GM12878 (cell line): Measurements from ENCODE around the gene USP21. TPM values are rescaled to one million over a fixed set of nuclear protein-coding genes. Genes with fewer than 3 reads are reported as not detected.
A peak's percentile ranks its signal among the peaks of the same experiment; 100 is the strongest.

ENCODE experiments used
- ATAC-seq: fragments of 200-7000 bp; cut with Tn5 transposase; 3 replicates; pipeline ENCODE4 v1.9.1; 2020; ENCODE audit warnings: mild to moderate bottlenecking, moderate library complexity
- Bru-seq: library from RNA; stranded (reverse); fragments of 400-500 nt; gene quantifications from one replicate; lab custom pipeline; 2021; lab: Mats Ljungman, UMichigan
- BruChase-seq, 2 experiments: library from RNA; stranded (reverse); fragments of 400-500 nt; gene quantifications; one replicate each; lab custom pipeline; 2021; lab: Mats Ljungman, UMichigan
- BruUV-seq: library from RNA; stranded (reverse); fragments of 400-500 nt; replicated peaks from 2 replicates; lab custom pipeline; 2021; lab: Mats Ljungman, UMichigan
- CTCF ChIA-PET: fragments of 300-600 bp; sonication (Branson Sonifier 250); formaldehyde crosslinking; extraction: SDS; loops from one replicate; lab custom pipeline; 2021; ENCODE audit warnings: inconsistent platforms; lab: Yijun Ruan, JAX
- POLR2A ChIA-PET: fragments of 350-600 bp; formaldehyde crosslinking; extraction: SDS; loops from one replicate; lab custom pipeline; 2021; ENCODE audit warnings: inconsistent platforms; lab: Charles Lee
- RAD21 ChIA-PET: fragments of 300-600 bp; sonication (Branson Sonifier 250); formaldehyde crosslinking; loops from one replicate; lab custom pipeline; 2023; ENCODE audit warnings: antibody characterized with exemption; ENCODE audit not compliant: unreplicated experiment; lab: Charles Lee
- SMC1A ChIA-PET: fragments of 300-600 bp; sonication (Branson Sonifier 250); formaldehyde crosslinking; loops from one replicate; lab custom pipeline; 2023; ENCODE audit not compliant: unreplicated experiment, uncharacterized antibody; lab: Charles Lee
- DNase-seq: peaks from one replicate; pipeline ENCODE4 v3.0.0-alpha.2; 2011; ENCODE audit warnings: low read depth, low spot score
- FAIRE-seq: peaks from 3 replicates; lab custom pipeline; 2011; peaks lifted over from hg19 to GRCh38; lab: Jason Lieb, UNC
- H2AFZ ChIP-seq: 2 replicates; pipeline ENCODE4 v1.6.0; 2011; ENCODE audit warnings: low read depth, low read length, control low read depth; ENCODE audit not compliant: control insufficient read depth
- H3K27ac ChIP-seq: 2 replicates; pipeline ENCODE4 v1.5.1; 2011; ENCODE audit warnings: control low read depth; ENCODE audit not compliant: control insufficient read depth, insufficient read depth
- H3K27me3 ChIP-seq, 2 experiments: replicated peaks in 1 of 2; 2 replicates each; pipeline versions ENCODE4 v1.6.0 to v1.6.1; 2011; ENCODE audit warnings: low read length in 1 of 2; ENCODE audit not compliant: control insufficient read depth in 2 of 2, insufficient read depth in 2 of 2
- H3K36me3 ChIP-seq, 2 experiments: 2 replicates each; pipeline ENCODE4 v1.5.1; 2011; ENCODE audit warnings: low read length in 1 of 2; ENCODE audit not compliant: control insufficient read depth in 2 of 2, insufficient read depth in 2 of 2
- H3K4me1 ChIP-seq: 2 replicates; pipeline ENCODE4 v1.6.1; 2011; ENCODE audit warnings: mild to moderate bottlenecking, low read length, moderate library complexity, mixed read lengths; ENCODE audit not compliant: control insufficient read depth, insufficient read depth
- H3K4me2 ChIP-seq: 2 replicates; pipeline ENCODE4 v1.6.0; 2011; ENCODE audit warnings: control low read depth; ENCODE audit not compliant: control insufficient read depth, insufficient read depth
- H3K4me3 ChIP-seq: fragments of 200-600 bp; sonication (generic); 2 replicates; pipeline ENCODE4 v1.5.1; 2016
- H3K79me2 ChIP-seq: 2 replicates; pipeline ENCODE4 v1.6.0; 2011; ENCODE audit warnings: low read length; ENCODE audit not compliant: control insufficient read depth, insufficient read depth
- H3K9ac ChIP-seq: 2 replicates; pipeline ENCODE4 v1.8.0; 2011; ENCODE audit warnings: low read length, control low read depth, mixed read lengths; ENCODE audit not compliant: control insufficient read depth, insufficient read depth
- H3K9me3 ChIP-seq: replicated peaks from 3 replicates; pipeline ENCODE4 v1.5.1; 2011; ENCODE audit warnings: mild to moderate bottlenecking, low read length; ENCODE audit not compliant: control insufficient read depth, insufficient read depth
- H4K20me1 ChIP-seq: 2 replicates; pipeline ENCODE4 v1.6.0; 2011; ENCODE audit not compliant: control insufficient read depth, insufficient read depth
- CBX3 ChIP-seq: fragments of 200-600 bp; sonication (generic); IDR thresholded peaks from 2 replicates; pipeline ENCODE4 v1.6.1; 2016; ENCODE audit warnings: low read depth, borderline replicate concordance
- ELK1 ChIP-seq: IDR thresholded peaks from 2 replicates; pipeline ENCODE4 v1.6.1; 2012; ENCODE audit warnings: low read depth, low read length, improper control_type of control experiment
- HDGF ChIP-seq: fragments of 450-650 bp; IDR thresholded peaks from 2 replicates; pipeline ENCODE4 v1.6.1; 2016; ENCODE audit warnings: antibody characterized with exemption
- IKZF1 ChIP-seq: fragments of 450-650 bp; conservative IDR thresholded peaks from 2 replicates; pipeline ENCODE4 v1.6.1; 2017; ENCODE audit warnings: antibody characterized with exemption, mild to moderate bottlenecking
- NR2F1 ChIP-seq: fragments of 450-650 bp; conservative IDR thresholded peaks from 2 replicates; pipeline ENCODE4 v1.6.1; 2017; ENCODE audit warnings: mild to moderate bottlenecking
- PKNOX1 ChIP-seq: fragments of 450-650 bp; IDR thresholded peaks from 2 replicates; pipeline ENCODE4 v1.6.1; 2016; ENCODE audit warnings: mild to moderate bottlenecking
- POLR2AphosphoS2 ChIP-seq: IDR thresholded peaks from 2 replicates; pipeline ENCODE4 v1.6.1; 2011; ENCODE audit warnings: low read depth, mild to moderate bottlenecking, low read length, improper control_type of control experiment, moderate library complexity
- POLR2AphosphoS5 ChIP-seq: IDR thresholded peaks from 2 replicates; pipeline ENCODE4 v1.6.1; 2011; ENCODE audit warnings: mild to moderate bottlenecking, low read length, inconsistent platforms
- POU2F2 ChIP-seq: IDR thresholded peaks from 3 replicates; pipeline ENCODE4 v1.6.1; 2011; ENCODE audit warnings: low read depth, mild to moderate bottlenecking, low read length, borderline replicate concordance
- RELA ChIP-seq: fragments of 450-650 bp; IDR thresholded peaks from 2 replicates; pipeline ENCODE4 v1.8.0; 2014; ENCODE audit warnings: borderline replicate concordance; ENCODE audit not compliant: partially characterized antibody
- SP1 ChIP-seq: IDR thresholded peaks from one replicate; pipeline ENCODE4 v1.6.1; 2011; ENCODE audit warnings: low read depth, low read length
- WGBS: methylation state at CpG from one replicate; pipeline ENCODE4 v1.1.6; 2016; ENCODE audit warnings: low lambda C conversion rate; ENCODE audit not compliant: insufficient replicate concordance, insufficient coverage; ENCODE audit errors: missing lambda C conversion rate; 5-methylcytosine and 5-hydroxymethylcytosine counted together
- in situ Hi-C: fragments of 300-500 bp; cut with MboI; formaldehyde crosslinking; loops from 9 replicates; pipeline ENCODE4 v1.14.3; 2018; ENCODE audit warnings: mixed read lengths
- intact Hi-C: fragments of 100-400 bp; cut with micrococcal nuclease; formaldehyde crosslinking; loops from one replicate; pipeline ENCODE4 v1.14.2; 2022; ENCODE audit not compliant: unreplicated experiment
- long read RNA-seq, 2 experiments: library from polyadenylated mRNA; unstranded; transcript quantifications; one replicate each; pipeline ENCODE4 v2.0.0, GENCODE V29; 2019 to 2020
- polyA minus RNA-seq, 3 experiments: library from RNA; depleted of rRNA, polyadenylated mRNA; stranded (reverse); fragments of >200 nt; gene quantifications; 2 replicates each; pipeline ENCODE4 v1.2.3, GENCODE V29; 2011
- polyA plus RNA-seq, 11 experiments: library from polyadenylated mRNA; depleted of rRNA in 4 of 11; unstranded in 6 of 11; stranded (reverse) in 5 of 11; fragments of >200 nt; fragmentation: Nextera tagmentation in 4 of 11; fragmentation: Illumina TruSeq in 1 of 11; extraction: Ambion mirVana in 4 of 11; extraction: Trizol in 1 of 11; gene quantifications; 1 replicate in 1 of 11; 2 replicates in 10 of 11; pipeline versions ENCODE4 v1.2.1 to v1.2.3, GENCODE V29; 2011 to 2016; ENCODE audit warnings: inconsistent platforms in 2 of 11, missing spikeins in 2 of 11, low read depth in 1 of 11
- total RNA-seq, 4 experiments: library from RNA; depleted of rRNA in 3 of 4; stranded (reverse); fragments of >200 nt in 3 of 4; fragmentation: Illumina TruSeq in 1 of 4; extraction: Trizol in 1 of 4; gene quantifications; 2 replicates each; pipeline versions ENCODE4 v1.2.1 to v1.2.3, GENCODE V29; 2013 to 2021
- TF ChIP-seq, protein P1 (sequence below): fragments of 450-650 bp; conservative IDR thresholded peaks from 2 replicates; pipeline ENCODE4 v1.6.1; 2017; ENCODE audit warnings: mild to moderate bottlenecking, moderate library complexity

USP21 gene, protein sequence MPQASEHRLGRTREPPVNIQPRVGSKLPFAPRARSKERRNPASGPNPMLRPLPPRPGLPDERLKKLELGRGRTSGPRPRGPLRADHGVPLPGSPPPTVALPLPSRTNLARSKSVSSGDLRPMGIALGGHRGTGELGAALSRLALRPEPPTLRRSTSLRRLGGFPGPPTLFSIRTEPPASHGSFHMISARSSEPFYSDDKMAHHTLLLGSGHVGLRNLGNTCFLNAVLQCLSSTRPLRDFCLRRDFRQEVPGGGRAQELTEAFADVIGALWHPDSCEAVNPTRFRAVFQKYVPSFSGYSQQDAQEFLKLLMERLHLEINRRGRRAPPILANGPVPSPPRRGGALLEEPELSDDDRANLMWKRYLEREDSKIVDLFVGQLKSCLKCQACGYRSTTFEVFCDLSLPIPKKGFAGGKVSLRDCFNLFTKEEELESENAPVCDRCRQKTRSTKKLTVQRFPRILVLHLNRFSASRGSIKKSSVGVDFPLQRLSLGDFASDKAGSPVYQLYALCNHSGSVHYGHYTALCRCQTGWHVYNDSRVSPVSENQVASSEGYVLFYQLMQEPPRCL
- total RNA-seq (2013; cell fraction: nucleolus; rRNA removed) = 29.8 and 30.0 TPM in 2 replicates
- 11.2 and 12.2 TPM in 2 replicates for total RNA-seq (2014; rRNA removed)
- 3.2 and 4.0 TPM in 2 replicates for total RNA-seq (2014; rRNA removed; fragmentation: Illumina TruSeq; extraction: Trizol)
- total RNA-seq (2021) = 23.7 and 28.6 TPM in 2 replicates
- 10.6 TPM for polyA plus RNA-seq (2011; ENCODE audit: low read depth)
- polyA plus RNA-seq (2011; rRNA removed) = 10.1 and 14.3 TPM in 2 replicates
- polyA plus RNA-seq (2011; cell fraction: cytosol; rRNA removed) = 23.1 and 27.3 TPM in 2 replicates
- 129 and 139 TPM in 2 replicates for polyA plus RNA-seq (2011; cell fraction: nucleus; rRNA removed)
- 15.7 and 16.8 TPM in 2 replicates for polyA plus RNA-seq (2012)
- polyA plus RNA-seq (2014; fragmentation: Illumina TruSeq; extraction: Trizol) = 17.6 and 18.8 TPM in 2 replicates
- polyA plus RNA-seq (2014; fragmentation: Nextera tagmentation; extraction: Ambion mirVana) = 1 to 10 TPM; 3.2 to 8.3 TPM
- polyA plus RNA-seq (2014; rRNA removed) = 26.9 and 29.8 TPM in 2 replicates
- 10 to 100 TPM; 19.4 to 21.9 TPM for polyA plus RNA-seq (2016; fragmentation: Nextera tagmentation; extraction: Ambion mirVana)
- polyA minus RNA-seq (2011; rRNA and poly(A)+ RNA removed) = 10.1 and 12.7 TPM in 2 replicates
- polyA minus RNA-seq (2011; cell fraction: cytosol; rRNA and poly(A)+ RNA removed) = 6.1 and 12.3 TPM in 2 replicates
- 25.9 and 34.9 TPM in 2 replicates for polyA minus RNA-seq (2011; cell fraction: nucleus; rRNA and poly(A)+ RNA removed)
- Bru-seq, nascent RNA = percentile 74 among the genes with signal in this experiment
- percentile 79 among the genes with signal in this experiment for BruChase-seq, experiment 1, labeled RNA remaining after a 6-hour chase
- BruChase-seq, experiment 2, labeled RNA remaining after a 2-hour chase = percentile 80 among the genes with signal in this experiment
- long read RNA-seq, experiment 1, partial matches to known transcripts = 1 of 7 reads
- long read RNA-seq, experiment 1, other reads (novel, unspliced or antisense) = 1 of 7 reads
- long read RNA-seq, experiment 2, partial matches to known transcripts = 0 of 1 reads
- long read RNA-seq, experiment 2, other reads (novel, unspliced or antisense) = 1 of 1 reads

GRCh38 chr1:161159087-161159912, at the start of gene USP21:
Gene USP21, plus strand, starts transcription at chr1:161159500. Its CDS starts 1,141 bp downstream, at chr1:161160641.
- peak within 1 kb of the TSS; percentile 83 for H3K4me3 ChIP-seq
- TF ChIP-seq IKZF1 (peak; percentile 99), RELA (peak; percentile 57), ELK1 (no peak), PKNOX1 (no peak; the same call in 1 of the 2 replicates), NR2F1 (peak; percentile 40), HDGF (peak; percentile 77; the same call in 1 of the 2 replicates), SP1 (peak; percentile 48), POU2F2 (0 out of 3 replicates have a peak, but pooled peaks have one; percentile 3), CBX3 (no peak), POLR2AphosphoS2 (peak; percentile 51; the same call in 1 of the 2 replicates), POLR2AphosphoS5 (peak; percentile 66)
- TF ChIP-seq, protein P1, sequence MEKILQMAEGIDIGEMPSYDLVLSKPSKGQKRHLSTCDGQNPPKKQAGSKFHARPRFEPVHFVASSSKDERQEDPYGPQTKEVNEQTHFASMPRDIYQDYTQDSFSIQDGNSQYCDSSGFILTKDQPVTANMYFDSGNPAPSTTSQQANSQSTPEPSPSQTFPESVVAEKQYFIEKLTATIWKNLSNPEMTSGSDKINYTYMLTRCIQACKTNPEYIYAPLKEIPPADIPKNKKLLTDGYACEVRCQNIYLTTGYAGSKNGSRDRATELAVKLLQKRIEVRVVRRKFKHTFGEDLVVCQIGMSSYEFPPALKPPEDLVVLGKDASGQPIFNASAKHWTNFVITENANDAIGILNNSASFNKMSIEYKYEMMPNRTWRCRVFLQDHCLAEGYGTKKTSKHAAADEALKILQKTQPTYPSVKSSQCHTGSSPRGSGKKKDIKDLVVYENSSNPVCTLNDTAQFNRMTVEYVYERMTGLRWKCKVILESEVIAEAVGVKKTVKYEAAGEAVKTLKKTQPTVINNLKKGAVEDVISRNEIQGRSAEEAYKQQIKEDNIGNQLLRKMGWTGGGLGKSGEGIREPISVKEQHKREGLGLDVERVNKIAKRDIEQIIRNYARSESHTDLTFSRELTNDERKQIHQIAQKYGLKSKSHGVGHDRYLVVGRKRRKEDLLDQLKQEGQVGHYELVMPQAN = no peak

More at GRCh38 chr1:161159087-161159912, at the start of gene USP21:
- ChIA-PET RAD21 (no interaction called here), POLR2A (interaction anchor here (1.0 to 2.2 kb wide), 3 partner anchors 8 to 26 kb away, joined by 4 to 8 read pairs (median 5); no protein-coding TSS in a partner anchor), CTCF (interaction anchor here (0.9 to 1.3 kb wide), 5 partner anchors 9 to 225 kb away, joined by 3 to 7 read pairs (median 4); partner anchors contain the start of gene B4GALT3), SMC1A (interaction anchor here (0.6 to 1.4 kb wide), 2 partner anchors 30 to 226 kb away, joined by 3 read pairs; no protein-coding TSS in a partner anchor)
- intact Hi-C loops = no loop called here
- ATAC-seq = peak; percentile 99
- Histone ChIP-seq H3K4me1 (peaks cover 17% of the 10 kb centered on the region), H3K27me3 (no peaks in the 10 kb centered on the region), H3K79me2 (peaks cover 17% of the 10 kb centered on the region), H2AFZ (peak within 1 kb of the TSS; percentile 82), H3K27ac (peak within 1 kb of the TSS; percentile 68), H3K9me3 (no peaks in the 10 kb centered on the region), H3K4me2 (peak within 1 kb of the TSS; percentile 97), H4K20me1 (no peaks in the 10 kb centered on the region), H3K9ac (peak within 1 kb of the TSS; percentile 89), H3K36me3 (peaks cover 0 to 12% of the 10 kb centered on the region in 2 experiments)
- FAIRE-seq = peak; percentile 88
- no TSS peak for BruUV-seq
- peak; percentile 62 for DNase-seq
- WGBS = 2% methylated on average over 54 of the region's 60 CpGs
- in situ Hi-C loops = no loop called here
